Measurements from ENCODE around the gene ZNF415.
"Not testable (repeated sequence)": the region's sequence is repeated elsewhere in the genome, so short reads cannot be mapped to it uniquely, and the experiment has no call there.

The ZNF415 gene

DNA sequence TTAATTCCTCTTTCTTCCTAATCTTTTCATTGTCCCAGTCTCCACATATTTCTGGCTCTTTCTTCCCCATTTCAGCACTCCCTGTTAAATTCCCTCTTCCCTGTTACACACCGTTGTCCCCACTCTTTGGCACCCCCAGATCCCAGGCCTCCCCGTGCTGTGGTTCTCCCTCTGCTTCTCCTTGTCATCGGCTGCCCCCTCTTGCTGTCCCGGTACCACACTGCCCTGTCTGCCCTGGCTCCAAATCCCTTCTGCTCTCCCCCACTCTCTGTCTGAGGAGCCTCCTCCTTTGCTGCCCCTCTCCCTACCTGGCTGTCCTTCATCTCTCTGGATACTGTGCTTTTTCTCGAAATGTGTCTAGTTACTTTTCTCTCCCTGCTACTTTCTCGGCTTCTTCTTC is 983 bp downstream of the ZNF415 start:
- no peak overlapping the region for H2AFZ ChIP-seq (ENCODE audit: low read depth, low read length, severe bottlenecking)
- H3K4me2 ChIP-seq (ENCODE audit: low read depth, low read length, poor library complexity, severe bottlenecking) = peak overlapping the region; percentile 64
- H3K9ac ChIP-seq (ENCODE audit: low read length) = peak overlapping the region; percentile 72

GRCh38 chr19:53131085-53131590 is 1.6 kb downstream of the ZNF415 start:
- H3K4me2 ChIP-seq (ENCODE audit: low read depth, low read length, poor library complexity, severe bottlenecking) = peak overlapping the region; percentile 64
- no peaks in the 10 kb centered on the region for H3K9me3 ChIP-seq (ENCODE audit: insufficient read depth, low read length)
- H3K9me2 ChIP-seq (replicated peaks; ENCODE audit: insufficient read depth, low read length) = no peaks in the 10 kb centered on the region
- H3K27ac ChIP-seq (ENCODE audit: low read depth, low read length) = no peak overlapping the region
- no peak overlapping the region; the same call in 1 of the 2 replicates for H3K9ac ChIP-seq (ENCODE audit: low read length)
- H3K79me2 ChIP-seq (ENCODE audit: insufficient read depth, low read length) = peaks cover 10% of the 10 kb centered on the region; the same call in 1 of the 2 replicates
- TF ChIP-seq, protein P1, sequence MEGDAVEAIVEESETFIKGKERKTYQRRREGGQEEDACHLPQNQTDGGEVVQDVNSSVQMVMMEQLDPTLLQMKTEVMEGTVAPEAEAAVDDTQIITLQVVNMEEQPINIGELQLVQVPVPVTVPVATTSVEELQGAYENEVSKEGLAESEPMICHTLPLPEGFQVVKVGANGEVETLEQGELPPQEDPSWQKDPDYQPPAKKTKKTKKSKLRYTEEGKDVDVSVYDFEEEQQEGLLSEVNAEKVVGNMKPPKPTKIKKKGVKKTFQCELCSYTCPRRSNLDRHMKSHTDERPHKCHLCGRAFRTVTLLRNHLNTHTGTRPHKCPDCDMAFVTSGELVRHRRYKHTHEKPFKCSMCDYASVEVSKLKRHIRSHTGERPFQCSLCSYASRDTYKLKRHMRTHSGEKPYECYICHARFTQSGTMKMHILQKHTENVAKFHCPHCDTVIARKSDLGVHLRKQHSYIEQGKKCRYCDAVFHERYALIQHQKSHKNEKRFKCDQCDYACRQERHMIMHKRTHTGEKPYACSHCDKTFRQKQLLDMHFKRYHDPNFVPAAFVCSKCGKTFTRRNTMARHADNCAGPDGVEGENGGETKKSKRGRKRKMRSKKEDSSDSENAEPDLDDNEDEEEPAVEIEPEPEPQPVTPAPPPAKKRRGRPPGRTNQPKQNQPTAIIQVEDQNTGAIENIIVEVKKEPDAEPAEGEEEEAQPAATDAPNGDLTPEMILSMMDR (IDR thresholded peaks at IDR 0.05; ENCODE audit: insufficient read depth, low read length, poor library complexity, severe bottlenecking) = no peak
- no peak for TF ChIP-seq EZH2phosphoT487 (conservative IDR thresholded peaks at IDR 0.05; ENCODE audit: low read length)
- no peaks in the 10 kb centered on the region for H3K36me3 ChIP-seq (ENCODE audit: low read length)
- no peak overlapping the region for H3K4me3 ChIP-seq (ENCODE audit: insufficient read depth, low read length, poor library complexity, severe bottlenecking)
- peaks cover 8% of the 10 kb centered on the region for H3F3A ChIP-seq (ENCODE audit: insufficient read depth)
- no peaks in the 10 kb centered on the region for H4K20me1 ChIP-seq (ENCODE audit: low read depth, low read length)
- no peak overlapping the region for H2AFZ ChIP-seq (ENCODE audit: low read depth, low read length, severe bottlenecking)
- H3K27me3 ChIP-seq (ENCODE audit: low read length) = no peaks in the 10 kb centered on the region

More for the DNA sequence above, 983 bp downstream of the ZNF415 start:
- Histone ChIP-seq H3K27ac (ENCODE audit: low read depth, low read length) (no peak overlapping the region), H3K27me3 (ENCODE audit: low read length) (no peaks in the 10 kb centered on the region), H3K9me3 (ENCODE audit: insufficient read depth, low read length) (no peaks in the 10 kb centered on the region), H3K79me2 (ENCODE audit: insufficient read depth, low read length) (peaks cover 10% of the 10 kb centered on the region; the same call in 1 of the 2 replicates), H3F3A (ENCODE audit: insufficient read depth) (peaks cover 8% of the 10 kb centered on the region), H3K36me3 (ENCODE audit: low read length) (no peaks in the 10 kb centered on the region), H3K9me2 (replicated peaks; ENCODE audit: insufficient read depth, low read length) (no peaks in the 10 kb centered on the region), H3K4me3 (ENCODE audit: insufficient read depth, low read length, poor library complexity, severe bottlenecking) (peak overlapping the region; percentile 66), H4K20me1 (ENCODE audit: low read depth, low read length) (no peaks in the 10 kb centered on the region)
- TF ChIP-seq, protein P1 (IDR thresholded peaks at IDR 0.05; ENCODE audit: insufficient read depth, low read length, poor library complexity, severe bottlenecking) = no peak
- no peak for TF ChIP-seq EZH2phosphoT487 (conservative IDR thresholded peaks at IDR 0.05; ENCODE audit: low read length)

DNA sequence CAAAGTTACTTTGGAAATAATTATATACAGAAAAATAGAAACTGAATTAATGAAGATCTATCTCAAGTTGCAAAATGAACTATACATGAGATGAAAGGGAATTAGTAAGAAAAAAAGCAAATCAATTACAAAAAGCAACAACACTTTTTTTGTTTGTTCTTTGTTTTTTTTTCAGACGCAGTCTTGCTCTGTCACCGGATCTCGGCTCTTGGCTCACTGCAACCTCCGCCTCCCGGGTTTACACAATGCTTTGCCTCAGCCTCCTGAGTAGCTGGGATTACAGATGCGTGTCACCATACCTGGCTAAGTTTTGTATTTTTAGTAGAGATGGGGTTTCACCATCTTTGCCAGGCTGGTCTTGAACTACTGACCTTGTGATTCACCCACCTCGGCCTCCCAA is 2.2 kb downstream of the ZNF415 start:
- H3K9ac ChIP-seq (ENCODE audit: low read length) = no peak overlapping the region
- no peak overlapping the region for H3K4me3 ChIP-seq (ENCODE audit: insufficient read depth, low read length, poor library complexity, severe bottlenecking)
- no peaks in the 10 kb centered on the region for H3K9me3 ChIP-seq (ENCODE audit: insufficient read depth, low read length)
- H4K20me1 ChIP-seq (ENCODE audit: low read depth, low read length) = no peaks in the 10 kb centered on the region
- H3K27ac ChIP-seq (ENCODE audit: low read depth, low read length) = no peak overlapping the region
- no peaks in the 10 kb centered on the region for H3K9me2 ChIP-seq (replicated peaks; ENCODE audit: insufficient read depth, low read length)
- no peak for TF ChIP-seq EZH2phosphoT487 (conservative IDR thresholded peaks at IDR 0.05; ENCODE audit: low read length)
- TF ChIP-seq, protein P1 (IDR thresholded peaks at IDR 0.05; ENCODE audit: insufficient read depth, low read length, poor library complexity, severe bottlenecking) = no peak
- H2AFZ ChIP-seq (ENCODE audit: low read depth, low read length, severe bottlenecking) = no peak overlapping the region
- H3K27me3 ChIP-seq (ENCODE audit: low read length) = no peaks in the 10 kb centered on the region
- peaks cover 10% of the 10 kb centered on the region; the same call in 1 of the 2 replicates for H3K79me2 ChIP-seq (ENCODE audit: insufficient read depth, low read length)
- no peaks in the 10 kb centered on the region for H3K36me3 ChIP-seq (ENCODE audit: low read length)
- no peak overlapping the region for H3K4me2 ChIP-seq (ENCODE audit: low read depth, low read length, poor library complexity, severe bottlenecking)
- H3F3A ChIP-seq (ENCODE audit: insufficient read depth) = peaks cover 8% of the 10 kb centered on the region

DNA sequence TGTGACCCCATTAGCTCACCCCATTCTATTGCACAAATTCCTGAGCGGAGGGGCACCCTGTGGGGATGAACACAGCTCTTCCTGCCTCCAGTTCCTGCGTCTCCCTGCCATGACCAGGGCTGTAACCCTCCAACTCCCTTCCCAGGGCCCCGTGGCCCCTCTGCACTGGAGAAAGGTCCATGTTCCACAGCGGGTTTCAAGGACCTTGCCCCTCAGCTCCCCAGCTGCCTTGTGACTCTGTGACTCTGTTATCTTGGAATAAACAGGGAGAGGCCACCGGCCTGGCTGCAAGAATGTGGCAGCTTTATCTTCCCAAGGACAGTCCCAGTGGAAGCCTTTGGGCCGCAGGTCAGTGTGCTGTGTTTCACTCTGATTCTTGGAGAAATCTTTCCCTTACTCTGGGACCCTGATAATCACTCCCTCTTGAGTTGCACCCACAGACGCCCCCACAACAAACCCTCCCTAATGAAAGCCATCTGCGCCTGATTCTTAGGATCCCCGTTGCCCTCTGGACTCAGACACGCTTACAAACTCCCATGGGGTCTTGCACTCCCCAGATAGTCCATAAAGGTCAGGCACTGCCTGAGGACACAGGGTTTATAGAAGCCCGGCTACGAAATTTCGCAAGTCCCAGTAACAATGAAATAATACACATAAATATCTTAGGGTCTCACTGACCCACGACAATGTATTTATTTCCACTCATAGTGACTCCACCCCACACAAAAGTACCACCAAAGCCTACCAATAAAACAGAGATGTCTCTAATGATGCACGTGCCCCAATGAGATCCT is 5.8 kb downstream of the ZNF415 start:
- H3K27ac ChIP-seq (ENCODE audit: low read depth, low read length); H3K9ac ChIP-seq (ENCODE audit: low read length); H3K4me3 ChIP-seq (ENCODE audit: insufficient read depth, low read length, poor library complexity, severe bottlenecking); H3K9me3 ChIP-seq (ENCODE audit: insufficient read depth, low read length); H3K9me2 ChIP-seq (replicated peaks; ENCODE audit: insufficient read depth, low read length); H2AFZ ChIP-seq (ENCODE audit: low read depth, low read length, severe bottlenecking); H3F3A ChIP-seq (ENCODE audit: insufficient read depth); H3K4me2 ChIP-seq (ENCODE audit: low read depth, low read length, poor library complexity, severe bottlenecking); H4K20me1 ChIP-seq (ENCODE audit: low read depth, low read length); H3K27me3 ChIP-seq (ENCODE audit: low read length); H3K36me3 ChIP-seq (ENCODE audit: low read length); H3K79me2 ChIP-seq (ENCODE audit: insufficient read depth, low read length): not testable (repeated sequence)

All from SU-DHL-6 (cell line).